HG02678 (cell line): ENCODE results near the gene LYG1.
"Not testable (repeated sequence)": the region's sequence is repeated elsewhere in the genome, so short reads cannot be mapped to it uniquely, and the experiment has no call there.

Experiments used
- ATAC-seq: cut with Tn5 transposase; IDR thresholded peaks from one replicate; pipeline ENCODE4 v1.9.1; 2021; ENCODE audit warnings: mild to moderate bottlenecking, moderate library complexity; ENCODE audit not compliant: unreplicated experiment

Gene LYG1

GRCh38 chr2:99278195-99278765, 22.7 kb downstream of the LYG1 start:
- not testable (repeated sequence) for ATAC-seq

- no peak for ATAC-seq
Measured at GRCh38 chr2:99275882-99276281, 25.1 kb downstream of the LYG1 start.

GRCh38 chr2:99261242-99261641, 39.8 kb downstream of the LYG1 start:
- ATAC-seq, result no peak

- ATAC-seq, result no peak
Measured at GRCh38 chr2:99260184-99260583, 40.8 kb downstream of the LYG1 start.

GRCh38 chr2:99259465-99259864, 41.5 kb downstream of the LYG1 start:
- no peak for ATAC-seq

GRCh38 chr2:99256677-99257076, 44.3 kb downstream of the LYG1 start:
- ATAC-seq, result no peak

GRCh38 chr2:99255491-99256318, 45.3 kb downstream of the LYG1 start, which contains the start of gene LYG2:
Gene LYG2 (minus strand): TSS chr2:99255666. CDS start chr2:99254260, 1,406 bp downstream.
- no peak for ATAC-seq

- no peak for ATAC-seq
Measured at GRCh38 chr2:99249951-99250350, 51.0 kb downstream of the LYG1 start.

- ATAC-seq, result no peak
Measured at GRCh38 chr2:99242151-99242550, 58.8 kb downstream of the LYG1 start.

GRCh38 chr2:99240431-99240830, 60.6 kb downstream of the LYG1 start:
- no peak for ATAC-seq

- no peak for ATAC-seq
Measured at GRCh38 chr2:99238599-99238998, 62.4 kb downstream of the LYG1 start.
